HS-5 (cell line): ENCODE data around the gene COL12A1.
"Not testable (repeated sequence)": the region's sequence is repeated elsewhere in the genome, so short reads cannot be mapped to it uniquely, and the experiment has no call there.

ENCODE experiments used
- DNase-seq: peaks from one replicate; pipeline ENCODE4 v3.0.0-alpha.2; 2012; ENCODE audit warnings: low read depth

The COL12A1 gene

GRCh38 chr6:75211920-75212590 lies 6.2 kb upstream of the COL12A1 start:
- DNase-seq, result no peak

- DNase-seq, result no peak
Measured at GRCh38 chr6:75210885-75211739, 5.3 kb upstream of the COL12A1 start.

GRCh38 chr6:75209184-75209723 lies 3.4 kb upstream of the COL12A1 start:
- DNase-seq, result no peak

- peak; percentile 61 for DNase-seq
Measured at GRCh38 chr6:75208298-75209183, 2.7 kb upstream of the COL12A1 start.

- no peak for DNase-seq
Measured at GRCh38 chr6:75206576-75207342, 906 bp upstream of the COL12A1 start.

GRCh38 chr6:75204959-75205775 lies 686 bp downstream of the COL12A1 start:
- no peak for DNase-seq

GRCh38 chr6:75204217-75204958 lies 1.5 kb downstream of the COL12A1 start:
- DNase-seq, result peak; percentile 79

GRCh38 chr6:75203721-75204120 lies 2.1 kb downstream of the COL12A1 start:
- no peak for DNase-seq

GRCh38 chr6:75202676-75203131 lies 3.1 kb downstream of the COL12A1 start:
- DNase-seq, result no peak

GRCh38 chr6:75201901-75202672 lies 3.8 kb downstream of the COL12A1 start:
- no peak for DNase-seq

- DNase-seq, result no peak
Measured at GRCh38 chr6:75201021-75201420, 4.8 kb downstream of the COL12A1 start.

GRCh38 chr6:75199889-75200288 lies 6.0 kb downstream of the COL12A1 start:
- no peak for DNase-seq

GRCh38 chr6:75196081-75196687 lies 9.7 kb downstream of the COL12A1 start:
- peak; percentile 88 for DNase-seq

GRCh38 chr6:75188221-75188925 lies 17.5 kb downstream of the COL12A1 start:
- DNase-seq, result no peak

- not testable (repeated sequence) for DNase-seq
Measured at GRCh38 chr6:75186581-75186980, 19.3 kb downstream of the COL12A1 start.

- DNase-seq, result peak; percentile 80
Measured at GRCh38 chr6:75183099-75183541, 22.7 kb downstream of the COL12A1 start.

- DNase-seq, result no peak
Measured at GRCh38 chr6:75180864-75181263, 25.0 kb downstream of the COL12A1 start.

- DNase-seq, result no peak
Measured at GRCh38 chr6:75178757-75179156, 27.1 kb downstream of the COL12A1 start.
